ENCODE data around the gene HEBP2.
A peak's percentile ranks its signal among the peaks of the same experiment; 100 is the strongest.
"Not testable (repeated sequence)": the region's sequence is repeated elsewhere in the genome, so short reads cannot be mapped to it uniquely, and the experiment has no call there.

The HEBP2 gene, protein sequence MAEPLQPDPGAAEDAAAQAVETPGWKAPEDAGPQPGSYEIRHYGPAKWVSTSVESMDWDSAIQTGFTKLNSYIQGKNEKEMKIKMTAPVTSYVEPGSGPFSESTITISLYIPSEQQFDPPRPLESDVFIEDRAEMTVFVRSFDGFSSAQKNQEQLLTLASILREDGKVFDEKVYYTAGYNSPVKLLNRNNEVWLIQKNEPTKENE

DNA sequence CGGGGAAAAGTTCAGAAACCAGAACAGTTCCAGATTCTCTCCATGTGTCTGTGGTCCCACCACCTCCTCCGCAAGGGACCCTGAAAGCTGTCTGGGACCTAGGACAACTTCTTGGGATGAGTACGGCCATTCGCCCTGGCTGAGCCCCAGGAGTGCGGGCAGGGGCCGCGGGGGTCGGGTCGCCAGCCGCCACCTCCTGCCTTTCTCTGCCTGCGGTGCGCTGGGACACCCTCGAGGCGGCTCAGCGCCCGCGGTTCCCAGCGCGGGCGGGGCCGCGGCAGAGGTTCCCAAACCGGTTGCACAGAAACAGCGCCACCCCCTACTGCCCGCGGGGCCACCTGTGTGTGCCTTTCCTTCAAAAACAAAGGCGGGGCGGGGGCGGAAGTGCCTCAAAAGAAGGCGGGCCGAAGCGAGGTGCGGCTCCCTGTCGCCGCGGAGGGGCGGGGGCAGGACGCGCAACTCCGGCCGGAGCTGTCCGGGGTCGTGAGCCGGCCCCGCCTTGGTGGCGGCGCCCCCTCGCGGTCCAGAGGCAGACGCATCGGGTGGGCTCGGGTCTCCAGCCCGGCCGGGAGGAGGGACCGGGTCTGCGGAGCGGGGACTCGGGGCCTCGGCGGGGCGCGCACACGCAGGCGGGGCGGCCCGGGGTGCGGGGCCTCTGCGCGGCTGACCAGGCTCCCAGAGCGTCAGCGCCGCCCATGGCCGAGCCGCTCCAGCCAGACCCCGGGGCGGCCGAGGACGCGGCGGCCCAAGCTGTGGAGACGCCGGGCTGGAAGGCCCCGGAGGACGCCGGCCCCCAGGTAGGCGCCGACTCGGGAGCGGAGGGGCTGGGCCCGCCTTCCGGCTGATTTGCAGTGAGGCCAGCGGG lies at the start of gene HEBP2:
Gene HEBP2 (plus strand): TSS at position 423 of the 865 bp plus-strand sequence. CDS start 273 bp downstream, at position 696.
- peak; percentile 17 to 93 (median 62) for DNase-seq

GRCh38 chr6:138357928-138358327 lies 46.1 kb upstream of the HEBP2 start:
- DNase-seq, result no peak

DNA sequence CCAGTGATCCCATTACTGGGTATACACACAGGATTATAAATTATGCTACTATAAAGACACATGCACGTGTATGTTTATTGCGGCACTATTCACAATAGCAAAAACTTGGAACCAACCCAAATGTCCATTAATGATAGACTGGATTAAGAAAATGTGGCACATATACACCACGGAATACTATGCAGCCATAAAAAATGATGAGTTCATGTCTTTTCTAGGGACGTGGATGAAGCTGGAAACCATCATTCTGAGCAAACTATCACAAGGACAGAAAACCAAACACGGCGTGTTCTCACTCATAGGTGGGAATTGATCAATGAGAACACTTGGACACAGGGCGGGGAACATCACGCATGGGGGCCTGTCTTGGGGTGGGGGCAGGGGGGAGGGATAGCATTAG lies 35.3 kb upstream of the HEBP2 start:
- not testable (repeated sequence) for DNase-seq

DNA sequence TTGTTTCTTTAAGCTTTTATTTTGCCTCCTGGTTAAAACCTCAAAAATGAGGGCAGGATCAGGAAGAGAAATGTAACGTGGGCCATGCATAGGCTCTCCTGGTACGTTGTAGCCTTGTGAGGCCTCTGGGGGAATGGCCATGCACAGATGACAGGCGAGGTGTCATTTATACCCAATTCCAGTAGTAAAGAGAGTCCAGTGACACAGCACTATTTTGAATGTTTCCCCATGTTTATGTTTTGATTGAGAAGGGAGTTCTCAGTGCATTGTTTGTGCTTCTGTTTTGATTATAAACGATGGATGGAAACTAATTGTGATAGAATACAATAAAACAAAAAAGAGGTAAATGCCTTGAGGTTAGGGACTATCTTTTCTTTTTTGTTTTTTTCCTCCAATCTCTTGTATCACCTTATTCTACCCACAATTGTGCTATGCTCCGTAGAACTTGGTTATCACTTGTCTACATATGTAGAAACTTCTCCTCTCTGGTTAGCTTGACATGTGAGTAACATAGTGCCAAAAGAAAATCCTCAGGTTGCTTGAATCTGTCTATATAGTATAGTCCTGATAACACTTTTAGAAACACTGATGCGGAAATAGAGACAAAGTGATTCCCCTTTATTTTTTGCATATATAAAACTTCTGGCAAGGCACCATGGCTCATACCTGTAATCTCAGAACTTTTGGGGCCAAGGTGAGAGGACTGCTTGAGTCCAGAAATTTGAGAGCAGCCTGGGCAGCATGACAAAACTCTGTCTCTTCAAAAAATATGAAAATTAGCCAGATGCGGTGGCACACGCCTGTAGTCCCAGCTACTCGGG lies 33.2 kb upstream of the HEBP2 start:
- DNase-seq, result no peak

GRCh38 chr6:138371452-138371711 lies 32.6 kb upstream of the HEBP2 start:
- no peak for DNase-seq

DNA sequence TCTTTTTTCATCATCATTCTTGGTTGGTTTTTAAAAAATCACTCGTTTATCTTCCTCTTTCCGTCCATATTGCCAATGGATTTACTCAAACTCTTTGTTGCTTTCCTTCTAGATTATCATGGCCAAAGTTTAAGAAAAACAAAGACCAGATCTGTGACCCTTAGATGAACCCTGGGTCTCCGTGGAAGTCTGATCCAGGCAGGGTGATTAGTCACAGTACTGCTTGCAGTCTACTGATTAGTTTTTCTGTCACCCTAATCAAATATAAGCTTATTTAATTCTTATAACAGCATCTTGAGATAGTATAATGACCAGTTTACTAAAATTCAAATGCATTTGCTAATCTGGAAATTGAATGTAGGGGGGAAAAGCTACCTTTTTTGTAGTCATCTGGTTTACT lies 32.3 kb upstream of the HEBP2 start:
- DNase-seq, result no peak

DNA sequence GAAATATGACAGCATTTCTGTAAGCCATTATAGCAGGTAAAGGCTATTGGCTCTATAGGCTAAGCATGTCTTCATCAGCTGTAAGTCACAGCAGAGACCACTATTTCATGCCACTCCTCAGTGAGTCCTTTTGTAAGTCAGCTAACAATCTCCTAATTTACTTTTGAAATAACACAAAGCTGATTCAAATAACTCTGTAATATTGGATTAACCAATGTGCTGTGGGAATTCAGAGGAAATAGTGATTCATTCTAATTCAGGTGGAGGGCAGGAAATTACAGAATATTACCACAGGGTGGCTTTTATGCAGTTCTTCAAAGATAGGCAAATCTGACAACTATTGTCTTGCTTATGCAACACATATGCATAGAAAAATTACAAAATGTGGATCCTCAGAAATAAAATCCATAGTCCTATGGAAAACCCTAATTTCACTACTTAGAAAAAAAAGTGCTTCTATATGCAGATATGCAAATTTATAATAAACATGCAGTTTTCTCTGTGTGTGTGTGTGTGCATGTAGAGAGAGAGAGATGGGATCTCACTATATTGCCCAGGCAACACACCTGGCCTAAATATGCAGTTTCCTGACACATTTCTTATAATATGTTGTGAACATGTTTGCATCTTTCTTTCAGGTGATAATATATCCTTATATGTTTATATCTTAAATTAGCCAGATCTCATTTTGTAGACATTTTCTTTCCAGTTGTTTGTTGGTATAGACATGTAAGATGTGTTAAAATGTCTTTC lies 31.1 kb upstream of the HEBP2 start:
- DNase-seq, result no peak

DNA sequence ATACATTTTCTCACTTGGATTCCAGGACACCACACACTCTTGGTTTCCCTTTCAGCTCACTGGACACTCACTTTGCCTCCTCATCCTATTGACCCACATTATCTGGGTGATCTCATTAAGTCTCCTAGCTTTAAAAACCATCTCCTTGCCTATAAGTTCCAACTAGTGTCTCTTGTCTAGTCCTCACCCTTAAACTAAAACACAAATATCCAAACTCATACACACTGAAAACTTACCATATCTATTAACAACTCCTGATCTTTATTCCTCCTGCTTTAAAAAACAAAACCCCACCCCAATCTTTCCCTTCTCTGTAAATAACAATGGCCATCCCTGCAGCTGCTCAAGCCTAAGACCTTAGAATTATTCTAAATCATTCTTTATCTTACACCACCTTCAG lies 29.8 kb upstream of the HEBP2 start:
- no peak for DNase-seq

GRCh38 chr6:138374815-138375214 lies 29.2 kb upstream of the HEBP2 start:
- no peak for DNase-seq

GRCh38 chr6:138377042-138377441 lies 27.0 kb upstream of the HEBP2 start:
- no peak for DNase-seq

DNA sequence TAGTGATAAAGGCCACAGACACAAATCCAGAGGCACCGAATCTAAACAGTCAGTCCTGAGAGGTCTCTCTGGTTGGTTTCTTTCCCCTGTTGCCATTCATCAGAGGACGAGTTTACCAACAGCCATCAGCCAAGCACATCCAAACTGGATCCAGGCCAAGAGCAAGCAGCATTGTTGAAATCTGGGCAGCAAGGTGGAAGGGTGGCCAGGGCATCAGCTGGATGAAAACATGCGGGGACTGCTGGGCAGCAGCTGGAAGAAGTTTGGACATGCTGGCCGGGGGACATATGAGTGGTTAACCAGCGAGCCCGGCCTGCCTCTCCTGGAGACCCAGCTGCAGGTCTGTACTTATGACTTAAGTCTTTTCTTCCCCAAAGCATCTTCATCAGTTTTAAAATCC lies 26.2 kb upstream of the HEBP2 start, which contains the start of gene SMIM28:
Gene SMIM28 (plus strand): TSS at position 62 of the 400 bp plus-strand sequence. CDS start 168 bp downstream, at position 230.
- no peak for DNase-seq

DNA sequence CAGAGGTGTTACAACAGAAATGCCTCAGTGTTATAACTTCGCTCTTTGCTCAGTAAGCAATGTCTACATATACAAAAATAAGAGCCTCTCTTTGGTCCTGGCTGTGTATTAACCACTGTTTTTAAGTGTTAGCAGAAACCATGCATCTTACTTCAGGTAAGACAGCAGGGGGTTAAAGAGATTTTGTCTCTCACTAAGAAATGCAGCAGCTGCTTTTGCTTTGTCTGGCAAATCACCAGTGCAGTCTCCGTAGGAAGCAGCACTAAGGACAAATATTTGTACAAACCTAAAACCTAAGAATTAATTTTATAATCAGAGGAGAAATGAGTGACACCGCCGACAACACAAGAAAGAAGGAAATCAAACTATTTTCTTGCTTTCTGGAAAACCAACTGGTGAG lies 25.6 kb upstream of the HEBP2 start:
- no peak for DNase-seq

GRCh38 chr6:138382498-138383265 lies 21.3 kb upstream of the HEBP2 start:
- DNase-seq, result no peak

DNA sequence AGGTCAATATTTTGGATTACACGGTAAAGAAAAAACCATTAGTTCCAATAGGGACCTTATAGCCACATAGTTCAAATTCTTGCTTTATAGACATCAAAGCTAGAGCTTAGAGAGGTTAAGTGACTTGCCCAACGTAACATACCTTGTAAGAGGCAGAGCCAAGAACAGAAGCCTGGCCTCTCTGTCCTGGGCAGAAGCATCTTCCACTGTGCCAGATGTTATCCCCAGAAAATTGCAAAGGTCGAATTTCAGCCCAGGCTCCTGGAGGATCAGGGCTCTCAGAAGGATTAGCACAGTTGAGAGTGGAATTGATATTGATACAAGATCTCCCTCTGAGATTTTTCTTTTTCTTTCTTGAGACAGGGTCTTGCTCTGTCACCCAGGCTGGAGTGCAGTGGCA lies 20.2 kb upstream of the HEBP2 start:
- no peak for DNase-seq

DNA sequence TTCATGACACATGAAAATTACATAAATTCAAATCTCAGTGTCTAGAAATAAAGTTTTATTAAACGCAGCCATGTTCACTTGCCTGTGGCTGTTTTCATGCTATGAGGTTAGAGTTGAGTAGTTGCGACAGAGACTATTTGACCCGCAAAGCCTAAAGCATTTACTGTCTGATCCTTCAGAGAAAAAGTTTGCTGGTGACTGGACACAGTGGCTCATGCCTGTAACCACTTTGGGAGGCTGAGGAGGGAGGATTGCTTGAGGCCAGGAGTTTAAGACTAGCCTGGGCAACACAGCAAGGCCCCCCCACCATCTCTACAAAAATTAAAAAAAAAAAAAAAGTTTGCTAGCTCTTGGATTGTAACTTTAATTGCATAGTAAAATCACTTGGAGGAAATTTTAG lies 17.1 kb upstream of the HEBP2 start:
- no peak for DNase-seq

- DNase-seq, result no peak
Measured at GRCh38 chr6:138387577-138388368, 16.2 kb upstream of the HEBP2 start.

DNA sequence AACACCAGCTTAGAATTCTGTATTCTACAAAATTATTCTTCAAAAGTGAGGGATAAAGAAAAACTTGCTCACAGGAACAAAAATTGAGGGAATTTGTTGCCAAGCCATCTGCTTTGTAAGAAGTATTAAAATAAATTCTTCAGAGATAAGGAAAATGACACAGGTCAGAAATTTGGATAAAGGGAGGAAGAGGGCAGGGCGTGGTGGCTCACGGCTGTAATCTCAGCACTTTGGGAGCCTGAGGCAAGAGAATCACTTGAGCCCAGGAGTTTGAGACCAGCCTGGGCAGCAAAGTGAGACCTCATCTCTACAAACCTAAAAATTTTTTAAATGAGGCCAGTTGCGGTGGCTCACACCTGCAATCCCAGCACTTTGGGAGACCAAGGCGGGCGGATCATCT lies 14.5 kb upstream of the HEBP2 start:
- DNase-seq, result no peak

DNA sequence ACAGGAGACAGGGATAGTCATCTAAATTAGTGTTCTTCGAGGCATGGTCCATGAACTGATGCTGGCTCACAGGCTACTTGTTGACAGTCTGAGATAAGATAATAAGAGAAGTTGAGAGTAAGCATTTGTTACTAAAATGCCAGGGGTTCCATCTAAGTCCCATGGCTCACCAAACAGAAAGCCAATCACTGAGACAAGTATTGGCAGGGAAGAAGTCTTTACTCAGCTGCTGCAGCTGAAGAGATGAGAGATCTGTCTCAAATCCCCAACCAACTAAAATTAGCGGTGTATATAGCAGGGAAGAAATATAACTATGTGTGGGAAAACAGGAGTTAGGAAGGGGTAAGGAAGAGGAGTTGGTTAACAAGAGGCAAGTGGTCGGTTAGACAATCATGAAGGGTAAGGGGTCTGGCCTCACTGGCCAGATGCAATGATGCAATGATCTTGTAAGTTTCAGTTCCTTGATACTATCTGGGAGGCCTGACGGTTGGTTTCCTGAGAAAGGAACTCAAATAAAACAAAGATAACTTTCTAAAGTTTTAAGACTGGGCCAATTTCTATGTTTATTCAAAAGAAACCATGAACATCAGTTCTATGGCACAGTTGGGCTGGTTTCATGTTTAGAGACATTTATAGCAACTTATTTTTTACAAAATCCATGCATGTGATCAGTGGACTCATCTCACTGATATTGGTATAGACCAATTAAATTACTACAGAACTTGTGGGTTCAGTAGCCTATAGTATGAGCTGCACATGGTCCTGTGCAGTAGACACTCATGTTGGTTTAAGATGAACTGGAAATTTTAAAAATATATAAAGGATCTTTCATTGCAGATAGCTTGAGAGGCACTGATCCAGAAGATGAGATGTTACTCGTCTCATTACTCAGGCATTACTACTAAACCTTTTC lies 9.9 kb upstream of the HEBP2 start:
- no peak for DNase-seq

- DNase-seq, result no peak
Measured at GRCh38 chr6:138396709-138397108, 7.3 kb upstream of the HEBP2 start.
